Heart left ventricle (tissue), 16 donors: Measurements from ENCODE around the gene SIX4. TPM values are rescaled to one million over a fixed set of nuclear protein-coding genes. Genes with fewer than 3 reads are reported as not detected.

Experiments
- ATAC-seq, 4 donors: fragments of 200-7000 bp; cut with Tn5 transposase; one replicate each; pipeline ENCODE4 v1.9.1; 2020 to 2022; ENCODE audit warnings: moderate library complexity in 4 of 4, mild to moderate bottlenecking in 3 of 4, moderate number of reproducible peaks in 1 of 4
- DNase-seq, 5 donors: peaks; one replicate each; pipeline ENCODE4 v3.0.0-alpha.2; 2020
- H3K27ac ChIP-seq, 12 donors: fragments of 200-600 bp; sonication (generic) in 4 of 12; one replicate each; pipeline versions ENCODE4 v1.5.0 to v1.8.0; 2016 to 2022; ENCODE audit warnings: mild to moderate bottlenecking in 2 of 12
- H3K27me3 ChIP-seq, 9 donors: fragments of 200-600 bp; sonication (generic) in 2 of 9; one replicate each; pipeline versions ENCODE4 v1.5.1 to v1.8.0; 2016 to 2022; ENCODE audit warnings: mild to moderate bottlenecking in 3 of 9
- H3K36me3 ChIP-seq, 9 donors: fragments of 200-600 bp; sonication (generic) in 2 of 9; one replicate each; pipeline versions ENCODE4 v1.5.0 to v1.8.0; 2018 to 2022; ENCODE audit warnings: mild to moderate bottlenecking in 2 of 9
- H3K4me1 ChIP-seq, 12 donors: fragments of 200-600 bp; sonication (generic) in 4 of 12; one replicate each; pipeline versions ENCODE4 v1.5.0 to v1.8.0; 2016 to 2022; ENCODE audit warnings: mild to moderate bottlenecking in 3 of 12
- H3K4me3 ChIP-seq, 12 donors: fragments of 200-600 bp; sonication (generic) in 4 of 12; one replicate each; pipeline versions ENCODE4 v1.5.0 to v1.8.0; 2017 to 2022; ENCODE audit warnings: mild to moderate bottlenecking in 9 of 12, moderate library complexity in 4 of 12
- H3K9me3 ChIP-seq, 12 donors: fragments of 200-600 bp; sonication (generic) in 4 of 12; one replicate each; pipeline versions ENCODE4 v1.5.0 to v1.8.0; 2016 to 2022; ENCODE audit warnings: mild to moderate bottlenecking in 1 of 12
- CTCF ChIP-seq, 12 donors: fragments of 200-600 bp; sonication (generic) in 4 of 12; IDR thresholded peaks; one replicate each; pipeline versions ENCODE4 v1.5.0 to v1.8.0; 2018 to 2022; ENCODE audit warnings: antibody characterized with exemption in 12 of 12, mild to moderate bottlenecking in 5 of 12
- POLR2A ChIP-seq, 2 donors: fragments of 450-650 bp; IDR thresholded peaks; one replicate each; pipeline ENCODE4 v1.6.1; 2017; ENCODE audit warnings: antibody characterized with exemption in 2 of 2, mild to moderate bottlenecking in 2 of 2, moderate library complexity in 2 of 2
- whole genome bisulfite sequencing, 4 donors: extraction: QIAGEN DNeasy Blood & Tissue Kit in 2 of 4; methylation state at CpG; one replicate each; pipeline versions ENCODE4 v1.1.5 to v1.1.7; 2013 to 2018; 5-methylcytosine and 5-hydroxymethylcytosine counted together
- intact Hi-C, 10 donors: fragments of 100-400 bp; cut with DNase I; formaldehyde crosslinking; loops; one replicate each; pipeline versions ENCODE4 v1.11.1 to v1.14.2; 2022
- polyA plus RNA-seq, 2 donors: library from polyadenylated mRNA; stranded (reverse); fragments of 200-250 nt; gene quantifications; one replicate each; pipeline ENCODE4 v1.2.3, GENCODE V29; 2013
- total RNA-seq, 9 donors: library from RNA; depleted of rRNA in 2 of 9; stranded (reverse); fragments of >200 nt in 2 of 9; fragmentation: NEBNext Ultra II Directional in 3 of 9; extraction: Animal tissue kit (Norgen Biotek cat#: 25700) in 3 of 9; gene quantifications; one replicate each; pipeline versions ENCODE4 v1.1.0 to v1.2.4, GENCODE V29; 2016 to 2023
- donor health status: ischemic (EF 13 %, LVEDD 7.1; RV severe dilation, severe dysfunction).
- donor health status: healthy with polysubstance abuse.
- donor health status: DM: no; HTN: yes; CAD: no.
- donor health status: DM: no; HTN: no; CAD: no.
- donor health status: ischemic (EF 25% LVEDD 6.9; RV normal size, moderate dysfunction).
- donor health status: ischemic (EF 25% LVEDD 5.7; RV mildly dilated, moderate dysfunction).
- donor health status: healthy.
- donor health status: DM: yes; HTN: yes; CAD: no.
- donor health status: ischemic (EF 35%, LVEDD 5.7; RV mildly dilated, moderate dysfunction).
- donor health status: nonischemic (EF 11% LVEDD 7.7; RV severe dilation, severe dysfunction).
- donor health status: DM: yes; HTN: yes; CAD: no.
- donor health status: PGD.
- donor health status: ischemic (EF 29% LVEDD 5.4; RV normal size, mild dysfunction).
- donor health status: nonischemic (EF 23%, LVEDD 6.1; RV moderate dilation, normal function).

SIX4 gene
- total and polyA plus RNA-seq, 11 donors: 0.27 to 2.9 (median 1.1) TPM

- Histone ChIP-seq H3K9me3 (peaks cover 0 to 10% (median 0%) of the 10 kb centered on the region in 12 donors), H3K27ac (no peak overlapping the region), H3K36me3 (no peaks in the 10 kb centered on the region), H3K4me1 (no peaks in the 10 kb centered on the region), H3K4me3 (no peak overlapping the region), H3K27me3 (peaks cover 0 to 2% (median 0%) of the 10 kb centered on the region in 9 donors)
- intact Hi-C loops: no loop called here
- no peak for ATAC-seq
- TF ChIP-seq CTCF (IDR thresholded peaks at IDR 0.05): no peak
- no peak for TF ChIP-seq POLR2A (IDR thresholded peaks at IDR 0.05)
- no peak for DNase-seq
These were observed 37.3 kb downstream of the SIX4 start for GRCh38 chr14:60686865-60687264.

- no peak for TF ChIP-seq CTCF (IDR thresholded peaks at IDR 0.05)
- no peak for TF ChIP-seq POLR2A (IDR thresholded peaks at IDR 0.05)
These were observed 39.9 kb downstream of the SIX4 start for GRCh38 chr14:60684203-60684602.

GRCh38 chr14:60681271-60681670 is 42.9 kb downstream of the SIX4 start:
- intact Hi-C loops: no loop called here
- TF ChIP-seq CTCF (IDR thresholded peaks at IDR 0.05) (no peak), POLR2A (IDR thresholded peaks at IDR 0.05) (no peak)
- Histone ChIP-seq H3K4me1 (no peaks in the 10 kb centered on the region), H3K36me3 (no peaks in the 10 kb centered on the region), H3K4me3 (no peak overlapping the region), H3K27ac (no peak overlapping the region), H3K27me3 (peaks cover 0 to 5% (median 0%) of the 10 kb centered on the region in 9 donors), H3K9me3 (peaks cover 0 to 13% (median 0%) of the 10 kb centered on the region in 12 donors)
- DNase-seq (no peak), ATAC-seq (no peak)

More at GRCh38 chr14:60684203-60684602, 39.9 kb downstream of the SIX4 start:
- no peak overlapping the region for H3K4me3 ChIP-seq
- no peak for ATAC-seq
- H3K27ac ChIP-seq: no peak overlapping the region
- H3K9me3 ChIP-seq: peaks cover 0 to 13% (median 0%) of the 10 kb centered on the region in 12 donors
- peaks cover 0 to 5% (median 0%) of the 10 kb centered on the region in 9 donors for H3K27me3 ChIP-seq
- intact Hi-C loops: no loop called here
- H3K4me1 ChIP-seq: no peaks in the 10 kb centered on the region
- 39 to 73% (median 59%) methylated on average over 2 of the region's 2 CpGs for WGBS, 4 donors
- H3K36me3 ChIP-seq: no peaks in the 10 kb centered on the region
- no peak for DNase-seq

DNA sequence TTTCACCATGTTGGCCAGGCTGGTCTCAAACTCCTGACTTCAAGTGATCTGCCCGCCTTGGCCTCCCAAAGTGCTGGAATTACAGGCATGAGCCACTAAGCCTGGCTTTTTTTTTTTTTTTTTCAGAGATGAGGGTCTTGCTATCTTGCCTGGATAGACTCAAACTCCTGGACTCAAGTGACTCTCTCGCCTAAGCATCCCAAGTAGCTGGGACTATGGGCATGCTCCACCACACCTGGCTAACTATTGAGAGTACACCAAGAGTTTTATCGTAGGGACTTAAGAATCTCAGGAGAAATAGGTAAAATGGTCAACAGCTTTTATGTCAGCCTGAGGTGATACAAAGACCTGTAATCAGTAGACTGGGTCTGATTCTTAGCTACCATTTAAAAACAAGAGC is 43.6 kb downstream of the SIX4 start:
- TF ChIP-seq CTCF (IDR thresholded peaks at IDR 0.05) (no peak), POLR2A (IDR thresholded peaks at IDR 0.05) (no peak)
- no peaks in the 10 kb centered on the region for H3K4me1 ChIP-seq
- H3K27me3 ChIP-seq: peaks cover 0 to 5% (median 0%) of the 10 kb centered on the region in 9 donors
- peaks cover 0 to 13% (median 0%) of the 10 kb centered on the region in 12 donors for H3K9me3 ChIP-seq
- no peak for ATAC-seq
- H3K4me3 ChIP-seq: no peak overlapping the region
- no peak overlapping the region for H3K27ac ChIP-seq
- intact Hi-C loops: no loop called here
- no peaks in the 10 kb centered on the region for H3K36me3 ChIP-seq
- WGBS, 4 donors: 86 to 92% (median 87%) methylated on average over 3 of the region's 3 CpGs
- DNase-seq: no peak
